GM19467 (cell line): Measurements from ENCODE around the gene ASPHD2.

Source experiments
- ATAC-seq: cut with Tn5 transposase; IDR thresholded peaks from one replicate; pipeline ENCODE4 v1.9.1; 2021; ENCODE audit warnings: mild to moderate bottlenecking, moderate library complexity; ENCODE audit not compliant: unreplicated experiment

ASPHD2 gene

DNA sequence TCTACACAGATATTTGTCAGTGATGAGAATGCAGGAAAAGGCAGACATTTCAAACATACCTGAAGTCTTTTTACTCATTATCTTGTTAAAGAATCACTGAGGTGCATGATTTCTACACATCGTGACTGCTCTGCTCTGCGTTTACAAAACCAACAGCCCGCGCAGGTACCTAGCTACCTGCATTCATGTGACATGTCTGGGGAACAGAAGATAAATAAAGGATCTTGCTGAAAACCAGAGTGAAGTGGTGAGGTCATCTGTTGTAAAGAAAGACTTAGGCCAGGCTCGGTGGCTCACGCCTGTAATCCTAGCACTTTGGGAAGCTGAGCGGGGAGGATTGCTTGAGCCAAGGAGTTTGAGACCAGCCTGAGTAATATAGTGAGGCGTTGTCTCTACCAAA, 15.7 kb downstream of the ASPHD2 start:
- ATAC-seq = no peak

- no peak for ATAC-seq
These were observed 16.7 kb downstream of the ASPHD2 start for GRCh38 chr22:26445577-26446275.

GRCh38 chr22:26446808-26447515, 17.9 kb downstream of the ASPHD2 start:
- ATAC-seq = no peak

DNA sequence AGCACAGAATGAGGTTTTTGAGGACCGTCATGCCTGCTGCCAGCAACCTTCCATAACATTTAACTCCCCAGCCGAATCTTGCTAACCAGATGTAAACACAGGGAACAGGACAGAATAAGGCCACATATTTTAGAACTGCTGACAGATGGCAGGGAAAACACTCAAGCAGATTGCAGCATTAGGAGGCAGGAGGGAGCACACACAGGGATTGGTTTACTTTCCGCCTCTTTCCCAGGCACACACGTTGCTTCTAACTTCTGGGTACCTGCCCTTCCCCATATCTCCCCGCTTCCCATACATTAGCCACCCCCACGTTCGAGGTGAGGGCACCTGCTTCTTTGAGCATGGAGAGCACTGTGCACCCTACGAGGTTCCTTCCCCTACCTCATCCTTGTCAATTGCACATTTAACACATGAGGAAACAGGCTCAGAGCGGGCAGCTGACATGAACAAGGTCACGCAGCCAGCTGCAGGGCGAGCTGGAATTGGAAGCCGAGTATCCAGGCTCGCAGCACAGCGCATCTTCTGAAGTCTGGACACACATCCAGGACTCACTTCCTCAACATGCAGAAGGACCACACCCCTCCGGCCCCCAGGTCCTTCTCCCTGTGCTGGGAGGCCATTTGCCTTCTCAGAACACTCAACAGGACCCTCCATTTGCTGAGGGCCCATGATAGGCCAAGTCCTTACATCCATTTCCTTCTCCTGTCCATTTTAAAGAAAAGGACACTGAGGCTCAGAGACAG, 18.7 kb downstream of the ASPHD2 start:
- no peak for ATAC-seq

- ATAC-seq = no peak
These were observed 19.3 kb downstream of the ASPHD2 start for GRCh38 chr22:26448334-26448733.

GRCh38 chr22:26448941-26449340, 19.9 kb downstream of the ASPHD2 start:
- ATAC-seq = no peak

DNA sequence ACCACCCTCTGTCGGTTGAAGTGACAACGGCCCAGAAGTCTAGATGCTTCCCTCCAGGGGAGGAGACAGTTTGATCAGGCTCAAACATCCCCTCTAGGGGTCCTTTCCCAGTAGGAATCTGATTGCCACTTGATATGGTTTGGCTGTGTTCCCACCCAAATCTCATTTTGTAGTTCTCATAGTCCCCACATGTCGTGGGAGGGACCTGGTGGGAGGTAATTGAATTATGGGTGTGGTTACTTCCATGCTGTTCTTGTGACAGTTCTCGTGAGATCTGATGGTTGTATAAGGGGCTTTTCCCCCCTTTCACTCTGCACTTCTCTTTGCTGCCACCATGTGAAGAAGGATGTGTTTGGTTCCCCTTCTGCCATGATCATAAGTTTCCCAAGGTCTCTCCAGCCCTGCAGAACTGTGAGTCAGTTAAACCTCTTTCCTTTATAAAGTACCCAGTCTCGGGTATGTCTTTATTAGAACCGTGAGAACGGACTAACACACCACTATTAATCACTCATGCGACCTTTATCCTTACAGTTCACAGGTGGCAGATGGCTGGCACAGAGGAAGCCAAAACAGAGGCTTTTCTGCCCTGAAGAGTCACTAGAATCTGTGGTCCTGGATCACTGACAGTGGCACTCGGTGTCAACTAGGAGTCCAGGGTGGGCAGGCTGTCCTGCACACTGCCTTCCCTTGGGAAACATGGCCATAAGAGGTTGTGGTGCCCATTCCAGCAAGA, 21.6 kb downstream of the ASPHD2 start:
- no peak for ATAC-seq

DNA sequence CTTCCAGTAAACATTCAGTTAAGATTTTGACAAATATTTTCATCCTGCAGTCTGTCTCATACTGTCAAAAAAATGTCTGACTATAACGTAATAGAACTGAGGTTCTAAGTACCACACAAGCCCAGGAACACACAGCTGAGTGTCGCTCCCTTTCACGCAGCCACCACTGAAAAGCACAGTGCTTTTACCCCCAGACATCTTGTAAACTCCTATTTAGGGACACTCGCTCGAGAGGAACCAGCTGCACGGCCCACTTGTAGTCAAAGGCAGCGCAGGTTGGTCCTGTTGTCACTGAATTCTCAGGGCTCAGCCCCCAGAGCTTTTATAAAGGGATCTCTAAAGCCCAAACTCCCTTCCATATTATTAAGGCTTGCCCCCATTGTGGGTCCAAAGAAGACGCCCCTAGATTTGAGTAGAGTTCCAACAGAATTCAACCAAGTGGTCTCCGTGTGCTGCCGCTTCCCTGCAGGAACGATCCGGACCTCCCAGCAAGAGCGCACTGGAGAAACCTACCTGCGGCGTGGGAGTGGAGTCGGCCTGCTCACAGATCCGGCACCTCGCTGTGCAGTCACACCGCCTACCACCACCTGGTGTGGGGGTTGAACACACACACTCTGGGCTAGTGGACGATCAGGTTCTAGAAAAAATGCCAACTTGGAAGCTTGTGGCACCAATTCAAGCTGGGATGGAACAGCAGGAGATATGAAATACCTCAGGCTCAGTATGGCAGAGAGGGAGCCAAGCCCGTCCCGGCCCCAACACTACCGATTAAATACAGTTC, 23.4 kb downstream of the ASPHD2 start:
- ATAC-seq = no peak

- ATAC-seq = no peak
These were observed 24.2 kb downstream of the ASPHD2 start for GRCh38 chr22:26453216-26453615.

- ATAC-seq = no peak
These were observed 24.9 kb downstream of the ASPHD2 start for GRCh38 chr22:26453812-26454500.

GRCh38 chr22:26457661-26458272, 28.7 kb downstream of the ASPHD2 start:
- ATAC-seq = no peak

- no peak for ATAC-seq
These were observed 31.1 kb downstream of the ASPHD2 start for GRCh38 chr22:26460202-26460601.

DNA sequence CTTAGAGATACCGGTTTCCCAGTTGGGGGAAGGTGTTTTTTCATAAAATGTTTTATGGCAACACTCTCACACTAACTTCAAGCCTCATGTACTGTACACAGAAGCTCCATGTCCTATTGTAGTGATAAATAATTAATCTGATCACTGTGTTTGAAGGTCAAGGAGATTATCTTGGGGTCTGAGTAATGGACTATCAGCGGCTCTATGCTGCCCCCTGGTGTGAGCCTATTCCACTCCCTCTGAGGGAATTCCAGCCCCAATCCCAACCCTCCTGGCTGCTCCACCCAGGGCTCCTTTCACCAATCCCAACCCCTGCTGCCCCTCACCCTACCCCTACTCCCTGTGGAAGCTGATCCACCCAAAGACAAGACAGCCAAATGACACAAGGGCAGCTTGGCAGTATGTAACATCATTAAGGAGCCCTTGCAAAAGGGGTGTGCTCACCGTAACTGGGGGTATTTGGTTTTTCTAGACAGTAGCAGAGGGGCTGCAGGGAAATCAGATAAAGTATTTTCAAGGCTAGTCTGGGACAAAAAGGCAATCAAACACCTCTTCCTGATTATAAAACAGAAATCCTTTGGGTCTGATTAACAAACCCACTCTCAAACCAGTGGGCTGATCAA, 32.2 kb downstream of the ASPHD2 start:
- no peak for ATAC-seq

GRCh38 chr22:26462051-26462450, 33.0 kb downstream of the ASPHD2 start:
- no peak for ATAC-seq

DNA sequence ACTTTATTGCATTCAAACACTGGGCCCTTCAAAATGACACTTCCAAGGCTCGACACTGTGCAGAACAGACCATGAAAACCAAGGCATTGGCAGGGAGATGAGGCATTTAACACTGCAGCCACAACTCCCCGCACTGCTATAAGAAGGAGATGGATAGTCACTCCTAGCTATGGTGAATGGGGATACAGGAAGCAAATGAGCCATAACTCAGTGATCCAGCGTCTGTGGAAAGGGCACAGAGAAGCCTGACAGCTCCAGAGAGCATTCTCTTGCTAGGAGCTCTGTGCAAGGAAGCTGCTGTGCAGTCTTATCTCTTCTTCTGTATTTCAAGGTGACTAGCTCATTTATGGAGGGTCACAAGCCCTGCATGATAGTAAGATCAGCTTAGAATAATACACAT, 33.6 kb downstream of the ASPHD2 start:
- ATAC-seq = no peak

GRCh38 chr22:26463101-26463661, 34.1 kb downstream of the ASPHD2 start:
- no peak for ATAC-seq

- no peak for ATAC-seq
These were observed 34.6 kb downstream of the ASPHD2 start for GRCh38 chr22:26463688-26464087.

DNA sequence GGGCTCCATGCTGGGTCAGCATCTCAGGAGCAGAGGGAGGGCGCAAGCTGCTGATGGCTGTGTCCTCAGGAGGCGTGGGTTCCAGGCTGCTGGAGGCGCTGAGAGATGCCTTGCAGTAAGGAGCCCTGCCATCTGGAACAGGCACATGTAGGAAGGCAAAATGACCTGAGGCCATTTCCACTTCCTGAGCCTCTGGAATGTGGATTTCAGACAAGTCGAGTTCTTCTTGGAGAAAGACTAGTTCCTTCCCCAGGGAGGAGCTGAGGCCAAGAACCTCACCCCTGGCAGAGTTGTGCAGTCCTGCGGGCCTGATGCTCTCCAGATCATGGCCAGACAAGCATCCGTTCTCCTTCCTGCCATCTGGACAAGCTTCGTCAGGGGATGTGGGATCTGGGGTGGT, 35.3 kb downstream of the ASPHD2 start:
- no peak for ATAC-seq

- no peak for ATAC-seq
These were observed 37.1 kb downstream of the ASPHD2 start for GRCh38 chr22:26466196-26466595.
